GM21381 (cell line): ENCODE measurements around the gene DLG3.
"Not testable (repeated sequence)": the region's sequence is repeated elsewhere in the genome, so short reads cannot be mapped to it uniquely, and the experiment has no call there.

Experiments used
- ATAC-seq: cut with Tn5 transposase; IDR thresholded peaks from one replicate; pipeline ENCODE4 v1.9.1; 2021; ENCODE audit warnings: mild to moderate bottlenecking, moderate library complexity; ENCODE audit not compliant: unreplicated experiment

Gene DLG3

DNA sequence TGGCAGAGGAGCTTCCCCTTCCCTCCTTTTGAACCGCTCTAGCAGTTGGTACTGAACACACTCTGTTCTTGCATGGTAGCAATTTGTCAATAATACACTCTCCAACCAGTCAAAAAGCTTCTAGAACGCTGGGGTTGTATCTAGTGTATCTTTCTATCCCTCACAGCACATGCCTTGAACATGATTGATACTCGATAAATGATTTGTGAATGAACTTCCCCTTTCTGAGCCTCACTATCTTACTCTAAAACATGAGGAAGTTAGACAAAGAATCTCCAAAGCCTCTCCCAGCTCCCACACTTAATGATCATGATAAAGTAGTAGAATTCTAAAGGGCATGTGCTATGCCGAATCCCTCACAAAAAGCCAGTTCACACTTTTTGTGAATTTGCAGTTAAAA is 64.4 kb downstream of the DLG3 start:
- no peak for ATAC-seq

DNA sequence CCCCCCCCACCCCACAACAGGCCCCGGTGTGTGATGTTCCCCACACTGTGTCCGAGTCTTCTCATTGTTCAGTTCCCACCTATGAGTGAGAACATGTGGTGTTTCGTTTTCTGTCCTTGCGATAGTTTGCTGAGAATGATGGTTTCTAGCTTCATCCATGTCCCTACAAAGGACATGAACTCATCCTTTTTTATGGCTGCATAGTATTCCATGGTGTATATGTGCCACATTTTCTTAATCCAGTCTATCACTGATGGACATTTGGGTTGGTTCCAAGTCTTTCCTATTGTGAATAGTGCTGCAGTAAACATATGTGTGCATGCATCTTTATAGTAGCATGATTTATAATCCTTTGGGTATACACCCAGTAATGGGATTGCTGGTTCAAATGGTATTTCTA is 70.6 kb downstream of the DLG3 start:
- ATAC-seq: not testable (repeated sequence)

DNA sequence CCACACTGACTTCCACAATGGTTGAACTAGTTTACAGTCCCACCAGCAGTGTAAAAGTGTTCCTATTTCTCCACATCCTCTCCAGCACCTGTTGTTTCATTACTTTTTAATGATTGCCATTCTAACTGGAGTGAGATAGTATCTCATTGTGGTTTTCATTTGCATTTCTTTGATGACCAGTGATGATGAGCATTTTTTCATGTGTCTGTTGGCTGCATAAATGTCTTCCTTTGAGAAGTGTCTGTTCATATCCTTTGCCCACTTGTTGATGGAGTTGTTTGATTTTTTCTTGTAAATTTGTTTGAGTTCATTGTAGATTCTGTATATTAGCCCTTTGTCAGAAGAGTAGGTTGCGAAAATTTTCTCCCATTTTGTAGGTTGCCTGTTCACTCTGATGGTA is 71.1 kb downstream of the DLG3 start:
- not testable (repeated sequence) for ATAC-seq

DNA sequence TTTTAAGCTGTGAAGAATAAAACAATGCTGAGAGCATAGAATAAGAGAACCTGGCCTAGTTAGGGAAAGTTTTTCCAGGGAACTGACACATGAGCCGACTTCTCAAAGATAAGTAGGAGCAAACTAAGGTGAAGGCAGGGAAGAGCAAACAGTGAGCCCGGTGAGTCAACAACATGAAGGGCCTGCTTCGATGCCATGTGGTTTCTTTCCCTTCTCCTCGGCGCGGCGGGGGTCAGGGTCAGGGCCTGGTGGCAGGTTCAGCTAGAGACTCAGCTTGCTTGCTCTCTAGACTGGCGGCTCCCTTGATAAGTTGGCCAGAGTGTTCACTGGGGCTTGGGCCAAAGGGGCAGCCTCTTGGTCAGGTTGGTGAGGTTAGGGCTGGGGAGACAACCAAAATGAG is 81.1 kb downstream of the DLG3 start:
- no peak for ATAC-seq

DNA sequence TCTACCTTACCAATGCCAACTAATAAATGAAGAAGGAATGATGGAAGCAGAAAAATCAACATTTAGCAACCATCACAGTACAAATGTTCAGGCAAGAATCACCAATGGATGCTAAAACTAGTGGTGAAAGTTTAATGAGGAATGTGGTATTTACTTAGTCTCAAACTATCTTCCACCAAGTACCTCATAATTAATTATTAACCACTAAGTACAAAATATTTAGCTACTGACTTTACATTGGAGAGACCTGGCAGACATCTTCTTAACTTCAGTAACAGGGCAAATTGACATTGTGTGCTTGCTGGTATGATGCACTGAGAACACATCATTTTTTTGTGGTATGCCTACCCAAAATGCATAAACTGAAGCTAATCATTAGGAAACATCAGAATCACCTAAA is 82.4 kb downstream of the DLG3 start:
- no peak for ATAC-seq

DNA sequence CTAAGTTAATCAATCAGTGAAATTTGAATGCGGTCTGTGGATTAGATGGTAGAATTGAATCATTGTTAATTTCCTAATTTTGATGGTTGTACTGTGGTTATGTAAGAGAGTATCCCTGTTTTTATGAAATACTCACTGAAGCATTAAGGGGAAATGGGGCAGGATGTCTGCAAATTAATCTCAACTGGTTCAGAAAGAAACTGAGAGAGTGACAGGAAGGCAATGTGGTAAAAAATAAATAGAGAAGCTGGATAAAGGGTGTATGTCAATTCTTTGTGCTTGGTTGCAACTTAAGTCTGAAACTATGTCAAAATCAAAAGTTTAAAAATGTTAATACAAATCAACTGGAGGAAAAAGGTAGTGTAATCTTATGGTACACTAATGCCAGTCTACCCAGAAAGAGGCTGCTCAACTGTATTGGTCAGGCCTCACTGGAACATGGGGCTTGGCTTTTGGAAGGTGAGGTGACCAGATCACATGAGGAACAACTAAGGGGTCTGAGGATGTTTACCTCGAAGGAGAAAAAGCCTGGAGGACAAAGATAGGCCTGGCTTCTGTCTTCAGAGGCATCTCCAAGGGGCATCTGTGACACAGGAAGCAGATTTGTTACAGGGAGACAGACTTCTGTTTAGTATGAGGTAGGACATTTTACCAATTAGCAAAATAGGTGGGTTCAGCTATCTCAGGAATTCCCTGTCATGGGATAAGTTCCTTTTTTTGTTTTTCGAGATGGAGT is 83.1 kb downstream of the DLG3 start:
- no peak for ATAC-seq

DNA sequence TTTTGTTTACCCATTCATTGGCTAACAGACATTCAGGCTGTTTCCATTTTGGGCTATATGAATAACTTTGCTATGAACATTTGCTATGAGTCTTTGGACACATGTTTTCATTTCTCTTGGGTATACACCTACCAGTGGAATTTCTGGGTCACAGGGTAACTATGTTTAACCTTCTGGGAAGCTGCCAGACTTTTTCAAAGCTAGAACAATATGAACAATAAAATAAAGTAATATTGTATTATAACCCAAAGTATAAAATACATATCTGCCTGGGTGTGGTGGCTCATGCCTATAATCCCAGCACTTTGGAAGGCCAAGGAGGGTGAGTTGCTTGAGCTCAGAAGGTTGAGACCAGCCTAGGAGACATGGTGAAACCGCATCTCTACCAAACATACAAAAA is 90.6 kb downstream of the DLG3 start:
- ATAC-seq: no peak

DNA sequence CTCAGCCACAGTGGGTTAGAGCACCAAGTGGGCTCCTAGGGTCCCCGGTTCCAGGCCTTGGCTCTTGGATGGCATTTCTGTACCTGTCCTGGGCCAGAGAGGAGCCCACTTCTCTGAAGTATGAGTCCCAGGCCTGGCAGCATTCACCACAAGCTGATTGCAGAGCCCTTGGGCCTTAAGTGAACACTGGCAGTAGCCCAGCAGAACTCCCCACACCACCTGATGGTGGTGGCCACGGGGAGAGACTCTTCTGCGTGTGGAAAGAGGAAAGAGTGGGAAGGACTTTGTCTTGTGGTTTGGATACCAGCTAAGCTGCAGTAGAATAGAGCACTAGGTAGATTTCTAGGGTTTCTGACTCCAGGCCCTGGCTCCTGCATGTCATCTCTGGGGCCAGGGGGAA is 104.8 kb downstream of the DLG3 start:
- ATAC-seq: no peak

DNA sequence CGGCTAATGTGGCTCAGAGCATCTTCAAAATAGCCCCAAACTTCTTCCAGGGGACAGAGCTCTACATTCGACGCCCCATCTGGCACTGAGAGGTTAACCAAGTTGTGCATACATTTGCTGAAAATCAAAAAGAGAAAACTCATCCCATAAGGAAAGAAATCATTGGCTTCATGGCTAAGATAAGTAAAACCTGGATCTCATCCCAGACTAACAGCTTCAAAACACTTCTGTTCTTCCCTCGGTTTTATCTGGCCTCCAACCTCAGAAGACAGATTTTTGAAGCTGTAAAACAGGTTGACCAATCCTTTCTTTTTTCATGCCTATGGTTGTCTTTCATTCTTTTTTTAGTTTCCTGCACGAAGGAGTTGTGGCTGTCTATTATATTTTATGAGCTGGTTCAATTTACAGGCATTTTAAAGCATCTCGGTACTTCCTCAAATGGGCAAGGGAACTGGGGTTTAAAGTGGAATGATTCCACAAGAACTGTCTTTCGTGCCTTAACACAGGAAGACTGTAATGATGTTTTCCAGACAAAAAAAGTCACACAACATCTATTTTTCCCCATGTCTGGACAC is 107.6 kb downstream of the DLG3 start:
- no peak for ATAC-seq

DNA sequence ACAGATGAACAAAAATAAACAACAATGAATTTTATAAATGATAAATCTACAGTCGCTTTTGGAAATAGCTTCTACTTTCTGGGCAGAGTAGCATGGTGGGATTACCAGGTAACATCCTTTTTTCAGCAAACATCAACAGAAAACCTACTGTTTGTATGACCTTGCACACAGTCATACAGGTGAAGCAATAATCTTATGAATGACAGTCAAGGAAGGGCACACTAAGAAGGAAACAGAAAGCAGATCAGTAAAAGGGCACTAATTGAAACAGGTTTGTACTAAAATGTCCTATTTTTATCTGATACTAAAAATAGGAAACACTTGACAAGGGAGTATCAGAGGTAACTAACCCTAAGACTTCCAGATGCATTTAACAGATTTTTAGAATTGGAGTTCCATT is 108.9 kb downstream of the DLG3 start:
- peak; percentile 58 for ATAC-seq

DNA sequence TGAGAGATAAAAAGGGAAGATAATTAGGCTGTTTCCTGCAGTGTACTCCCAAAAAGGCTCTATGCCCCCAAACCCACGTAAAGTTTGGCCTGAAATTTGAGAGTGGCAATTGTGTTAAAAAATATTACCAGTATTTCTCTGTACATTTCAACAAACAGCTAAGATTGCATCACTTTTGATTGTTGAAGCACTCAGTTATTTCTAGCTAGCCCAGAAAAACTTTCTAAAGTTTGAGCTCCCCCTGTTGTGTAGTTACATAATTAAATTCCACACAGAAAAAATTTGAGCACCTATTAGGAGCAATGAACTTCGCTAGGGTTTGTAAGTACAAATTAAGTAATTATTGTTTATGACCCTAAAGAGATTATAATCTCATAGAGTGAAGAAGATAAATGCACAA is 109.4 kb downstream of the DLG3 start:
- no peak for ATAC-seq

DNA sequence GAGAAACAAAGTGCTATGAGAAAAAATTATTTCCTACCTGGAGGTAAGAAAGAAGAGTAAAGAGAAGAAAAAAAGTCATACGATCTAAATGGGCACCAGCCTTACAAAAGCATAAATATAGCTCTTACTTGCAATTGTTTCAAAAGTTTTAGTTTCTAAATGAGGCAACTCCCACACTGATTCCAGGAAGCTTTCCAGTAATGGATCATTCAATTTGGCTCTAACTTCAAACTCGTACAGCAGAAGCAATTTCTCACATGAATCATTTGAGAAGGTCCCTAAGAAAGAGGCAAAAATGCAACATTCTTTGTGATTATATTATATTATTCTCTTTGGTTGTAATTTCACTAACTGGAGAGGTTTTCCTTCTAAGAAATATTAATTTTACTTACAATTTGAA is 109.9 kb downstream of the DLG3 start:
- ATAC-seq: no peak

DNA sequence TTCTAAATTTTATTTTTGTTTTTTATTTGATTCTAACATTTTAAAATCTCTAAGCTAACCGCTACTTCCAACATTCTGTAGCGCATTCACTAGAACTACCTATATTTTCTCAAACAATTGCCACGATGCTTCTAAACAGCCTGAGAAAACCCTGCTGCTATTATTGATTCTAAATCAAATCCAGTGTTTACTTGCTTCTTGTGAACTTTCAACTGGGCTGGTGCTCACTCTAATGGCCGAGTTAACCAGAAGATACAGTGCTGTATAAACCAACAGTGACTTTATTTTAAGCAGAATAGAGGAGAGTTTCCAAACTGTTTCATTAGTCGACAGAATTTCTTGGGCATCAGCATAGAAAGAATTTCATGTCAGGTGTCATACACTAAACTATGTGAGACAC is 110.3 kb downstream of the DLG3 start:
- no peak for ATAC-seq
